Hematopoietic multipotent progenitor cell (in vitro differentiated cells): ENCODE results near the gene TRIM47. TPM values are rescaled to one million over a fixed set of nuclear protein-coding genes. Genes with fewer than 3 reads are reported as not detected.

Experiments
- DNase-seq, 3 donors: peaks; one replicate each; pipeline ENCODE4 v3.0.0-alpha.2; 2011 to 2015; ENCODE audit warnings: low read depth in 2 of 3, low spot score in 2 of 3
- total RNA-seq: library from RNA; depleted of rRNA; stranded (reverse); fragments of >200 nt; gene quantifications from one replicate; pipeline ENCODE4 v1.2.3, GENCODE V29; 2012

TRIM47 gene
- total RNA-seq, 1 donor = 38.8 TPM

- no peak for DNase-seq
Measured at GRCh38 chr17:75909051-75909811, 30.9 kb upstream of the TRIM47 start.

- no peak for DNase-seq
Measured at GRCh38 chr17:75908201-75908600, 29.8 kb upstream of the TRIM47 start.

DNA sequence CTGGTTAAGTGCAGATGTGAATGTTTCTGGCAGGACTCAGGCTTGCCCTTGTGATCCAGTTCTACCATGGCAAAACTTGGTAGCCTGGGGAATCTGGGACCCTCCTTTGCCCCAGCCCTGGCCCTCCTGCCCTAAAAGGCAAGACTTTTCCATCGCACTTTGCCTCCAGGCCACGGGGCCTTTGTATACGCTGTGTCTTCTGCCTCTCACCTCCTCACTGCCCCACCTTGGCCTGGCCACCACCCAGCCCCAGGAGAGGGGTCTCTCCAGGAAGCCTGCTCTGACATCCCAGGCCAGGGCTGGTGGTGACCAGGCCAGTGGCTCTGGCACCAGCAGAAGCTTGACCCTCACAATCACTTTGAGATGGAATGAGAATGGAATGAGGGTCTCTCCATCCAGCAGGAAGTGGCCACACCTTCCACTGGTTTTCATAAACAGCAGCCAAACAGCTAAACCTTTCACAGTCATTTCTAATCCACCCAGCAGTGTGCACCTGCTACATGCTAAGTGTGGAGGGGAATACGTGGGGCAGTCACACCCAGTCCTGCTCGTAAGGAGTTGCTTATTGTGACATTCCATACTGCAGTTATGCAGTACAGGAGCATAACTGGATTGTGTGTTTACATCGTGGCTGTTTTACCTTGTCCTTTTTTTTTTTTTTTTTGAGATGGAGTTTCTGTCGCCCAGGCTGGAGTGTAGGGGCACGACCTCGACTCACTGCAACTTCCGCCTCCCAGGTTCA lies 27.9 kb upstream of the TRIM47 start:
- no peak for DNase-seq

GRCh38 chr17:75904749-75905521 lies 26.6 kb upstream of the TRIM47 start, which contains the start of gene MRPL38:
TSS of gene MRPL38 (minus strand) at chr17:75904884. CDS start at chr17:75904875, 9 bp downstream.
- DNase-seq = peak; percentile 93 to 97 (median 95)

DNA sequence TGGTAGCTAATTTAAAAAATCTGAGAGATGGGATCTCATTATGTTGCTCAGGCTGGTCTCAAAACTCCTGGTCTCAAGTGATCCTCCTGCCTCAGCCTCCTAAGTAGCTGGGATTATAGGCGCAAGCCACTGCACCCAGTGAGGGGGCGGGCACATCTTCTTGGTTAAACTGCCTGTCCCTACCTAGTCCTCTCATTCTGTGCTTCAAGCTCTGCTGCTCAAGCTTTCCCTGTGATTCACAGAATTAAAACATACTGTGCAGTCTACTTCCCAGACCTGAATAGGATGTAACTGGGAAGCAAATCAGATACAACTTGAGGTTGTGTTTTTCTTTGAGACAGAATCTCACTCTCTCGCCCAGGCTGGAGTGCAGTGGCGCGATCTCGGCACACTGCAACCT lies 24.0 kb upstream of the TRIM47 start:
- DNase-seq = no peak

- no peak for DNase-seq
Measured at GRCh38 chr17:75901727-75902126, 23.3 kb upstream of the TRIM47 start.

DNA sequence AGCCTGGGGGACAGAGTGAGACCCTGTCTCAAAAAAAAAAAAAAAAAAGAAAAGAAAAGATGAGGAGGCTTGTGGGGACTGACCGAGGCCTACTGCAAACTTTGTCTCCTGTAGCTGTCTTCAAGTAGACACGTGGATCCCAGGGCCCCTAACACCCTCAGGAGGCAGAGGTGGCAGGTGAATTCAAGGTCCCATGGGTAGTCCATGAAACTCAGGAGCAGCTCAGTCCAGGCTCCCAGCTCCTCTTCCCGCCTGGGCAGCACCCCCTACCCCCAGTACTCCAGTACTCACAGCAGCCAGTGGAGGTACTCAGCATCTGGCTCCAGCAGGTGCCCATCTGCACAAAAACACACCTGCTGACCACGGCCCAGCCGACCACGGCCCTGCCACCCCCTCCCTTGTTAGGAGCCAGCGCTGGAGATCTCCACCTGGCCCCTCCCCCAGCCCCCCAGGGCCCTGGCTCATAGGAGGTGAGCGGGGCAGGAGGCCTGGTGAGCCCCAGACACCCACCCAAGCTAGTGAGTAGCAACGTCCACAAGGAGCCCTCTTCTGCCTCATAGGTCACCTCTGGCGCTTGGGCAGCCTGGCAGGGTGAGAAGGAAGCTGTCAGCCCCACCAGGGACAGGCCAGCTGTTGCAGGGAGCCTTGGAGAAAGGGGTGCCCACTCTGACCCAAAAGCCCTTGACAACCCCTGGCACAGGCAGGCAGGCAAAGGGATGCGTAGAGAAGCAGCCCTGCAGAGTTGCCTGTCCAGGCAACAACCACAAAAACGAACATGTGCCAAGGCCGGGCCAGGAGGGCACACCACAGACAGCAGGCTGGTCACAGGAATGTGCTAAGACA lies 22.5 kb upstream of the TRIM47 start:
- DNase-seq = no peak

DNA sequence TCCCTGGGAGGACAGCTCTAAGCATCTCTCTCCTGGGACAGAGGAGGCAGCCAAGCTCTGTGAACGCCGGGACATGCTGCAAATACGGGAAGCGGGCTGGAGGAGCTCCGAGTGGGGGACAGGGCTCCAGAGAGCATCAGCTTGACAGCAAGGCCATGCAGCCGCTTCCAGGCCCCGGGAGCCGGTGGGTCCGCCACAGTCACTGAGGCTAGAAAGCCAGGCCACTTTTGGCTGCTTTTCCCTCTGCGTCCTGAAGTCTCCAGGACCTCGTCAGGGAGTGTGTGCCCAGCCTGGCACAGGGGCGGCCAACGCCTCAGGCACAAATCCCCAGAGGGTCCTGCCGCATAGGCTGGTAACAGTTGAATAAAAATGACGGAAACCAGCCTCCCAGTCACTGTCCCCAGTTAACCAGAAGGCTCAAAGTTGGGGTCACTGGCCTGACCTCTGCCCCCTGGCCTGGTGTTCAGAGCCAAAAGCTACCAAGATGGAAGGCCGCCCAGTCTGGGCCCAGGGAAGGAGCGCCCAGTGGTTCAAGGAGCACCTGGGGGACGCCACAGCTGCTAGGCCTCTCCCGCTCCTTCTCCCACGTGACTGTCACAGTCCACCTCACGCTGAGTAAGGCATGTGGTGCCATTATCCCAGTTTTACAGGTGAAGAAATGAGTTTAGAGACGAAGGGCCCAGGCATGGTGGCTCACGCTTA lies 21.5 kb upstream of the TRIM47 start:
- DNase-seq = no peak

DNA sequence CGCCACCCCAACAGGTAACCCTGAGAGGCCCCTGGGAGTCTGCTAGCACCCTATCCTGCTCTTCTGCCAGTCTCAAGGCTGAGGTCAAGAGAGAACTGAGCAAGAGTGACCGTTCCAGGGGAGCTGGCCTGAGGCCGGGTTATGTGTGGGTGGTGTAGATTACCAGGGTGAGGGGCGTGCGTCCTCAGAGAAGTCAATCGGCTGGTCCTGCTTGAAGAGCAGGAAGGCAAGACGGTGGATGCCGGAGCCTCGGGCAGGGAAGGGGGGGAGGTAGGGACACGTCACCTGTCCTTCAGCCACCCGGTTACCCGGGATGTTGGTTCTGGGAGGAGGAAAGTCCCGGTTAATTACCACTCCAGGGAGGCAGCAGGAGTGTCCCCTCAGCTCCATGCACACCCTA lies 21.0 kb upstream of the TRIM47 start:
- DNase-seq = no peak

- DNase-seq = no peak
Measured at GRCh38 chr17:75898791-75899190, 20.4 kb upstream of the TRIM47 start.

- no peak for DNase-seq
Measured at GRCh38 chr17:75898065-75898464, 19.7 kb upstream of the TRIM47 start.

DNA sequence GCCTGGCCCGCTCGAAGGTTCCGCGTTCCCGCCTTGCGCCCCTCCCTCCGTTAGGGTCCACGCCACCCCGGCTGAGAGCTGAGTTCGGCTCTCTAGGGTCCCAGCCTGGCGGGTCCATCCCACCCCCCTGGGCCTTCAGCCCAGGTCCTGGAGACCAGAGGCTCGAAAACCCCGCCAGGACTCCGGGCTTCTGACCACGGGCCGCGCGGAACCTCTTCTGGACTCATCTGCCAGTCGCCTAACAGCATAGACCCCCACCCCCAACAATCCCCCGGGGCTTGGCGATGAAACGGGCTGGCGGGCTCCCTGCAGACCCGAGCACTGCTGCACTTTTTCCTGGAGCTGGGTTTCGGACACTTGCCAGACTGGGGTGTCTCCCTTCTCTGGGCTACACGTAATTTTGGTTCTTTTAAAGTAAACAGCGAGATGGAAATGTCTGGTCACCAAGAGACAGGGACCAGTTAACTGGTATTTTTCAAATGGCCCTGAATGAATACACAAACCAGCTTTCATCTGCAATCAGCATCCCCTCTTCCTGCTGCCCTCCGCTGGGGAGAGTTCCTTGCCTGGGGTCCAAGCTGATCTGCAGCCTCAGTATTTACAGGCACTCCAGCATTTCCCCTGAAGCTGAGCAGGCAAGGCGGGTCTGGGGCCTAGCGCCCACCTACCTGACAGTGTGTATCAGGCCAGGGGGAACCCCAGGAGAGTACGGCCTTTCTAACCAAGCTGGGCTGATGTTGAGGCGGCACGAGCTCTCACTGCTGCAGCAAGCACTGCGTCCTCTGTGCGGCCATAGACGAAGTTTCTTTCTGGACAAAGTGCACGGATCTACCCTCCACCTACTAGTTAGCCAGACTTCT lies 19.0 kb upstream of the TRIM47 start:
- no peak for DNase-seq

GRCh38 chr17:75896415-75897159 lies 18.2 kb upstream of the TRIM47 start, which contains the start of gene TRIM65:
TSS of gene TRIM65 (minus strand) at chr17:75896951. CDS start at chr17:75896937, 14 bp downstream.
- peak; percentile 62 to 87 (median 82) for DNase-seq

DNA sequence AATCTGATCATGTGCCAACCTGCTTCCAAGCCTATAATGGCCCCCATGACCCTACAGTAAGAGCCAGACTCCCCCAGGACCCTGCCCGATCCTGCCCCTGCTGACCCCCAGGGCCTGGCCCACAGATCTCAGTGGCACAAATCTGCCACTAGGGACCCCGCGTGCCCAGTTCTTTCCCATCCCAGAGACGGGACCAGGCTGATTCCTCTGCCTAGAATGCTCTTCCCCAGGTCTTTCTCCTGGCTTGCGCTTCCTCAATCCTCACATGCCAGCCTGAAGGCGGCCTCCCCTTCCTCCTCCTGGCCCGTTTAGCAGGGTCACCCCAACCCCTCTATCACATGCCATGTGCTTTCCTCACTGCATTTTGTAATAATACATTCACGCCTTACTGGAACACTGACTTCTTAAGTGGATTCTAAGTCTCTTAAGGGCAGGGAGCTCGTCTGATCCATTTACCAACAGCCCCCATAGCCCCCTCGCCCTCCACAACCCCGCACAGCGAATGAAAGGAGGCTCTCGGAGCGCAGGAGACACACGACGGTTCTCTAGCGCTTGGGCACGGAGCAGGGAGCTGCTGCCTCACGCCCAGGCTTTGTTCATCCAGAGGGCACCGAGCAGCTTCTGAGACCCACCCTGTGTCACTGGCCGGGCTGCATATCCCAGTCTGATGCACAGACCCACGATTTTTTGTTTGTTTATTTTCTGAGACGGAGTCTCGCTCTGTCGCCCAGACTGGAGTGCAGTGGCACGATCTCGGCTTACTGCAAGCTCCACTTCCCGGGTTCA lies 17.2 kb upstream of the TRIM47 start:
- DNase-seq = no peak

DNA sequence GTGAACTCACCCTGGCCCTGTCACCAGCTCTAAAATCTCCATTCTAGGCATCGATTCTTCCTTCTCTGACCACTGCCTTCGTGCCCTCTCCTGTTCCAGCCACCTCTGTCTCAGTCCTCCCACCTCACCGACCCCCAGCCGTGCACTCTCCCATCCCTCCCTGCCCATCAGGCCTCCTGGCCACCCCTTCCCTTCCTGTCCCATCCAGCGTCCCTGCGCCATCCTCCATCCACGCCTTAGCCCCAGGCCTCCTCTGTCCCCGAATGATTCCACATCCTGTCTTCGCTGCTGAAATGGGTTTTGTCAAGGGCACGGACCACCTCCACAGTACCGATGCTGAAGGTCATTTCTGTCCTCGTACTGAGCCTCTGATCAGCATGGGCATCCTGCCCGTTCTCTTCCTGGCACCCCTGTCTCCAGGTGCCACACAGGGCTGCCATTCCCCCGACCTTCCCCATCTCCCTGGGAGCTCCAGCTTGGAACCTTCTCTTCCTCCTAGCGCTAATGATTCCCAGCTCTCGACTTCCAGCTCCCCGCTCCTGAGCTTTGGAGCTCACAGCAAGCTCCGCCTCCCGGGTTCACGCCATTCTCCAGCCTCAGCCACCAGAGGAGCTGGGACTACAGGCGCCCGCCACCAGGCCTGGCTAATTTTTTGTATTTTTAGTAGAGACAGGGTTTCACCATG lies 15.8 kb upstream of the TRIM47 start:
- DNase-seq = no peak

- no peak for DNase-seq
Measured at GRCh38 chr17:75893305-75894048, 15.1 kb upstream of the TRIM47 start.
